GM21381 (cell line): Measurements from ENCODE around the gene PIRT.
"Not testable (repeated sequence)": the region's sequence is repeated elsewhere in the genome, so short reads cannot be mapped to it uniquely, and the experiment has no call there.

Source experiments
- ATAC-seq: cut with Tn5 transposase; IDR thresholded peaks from one replicate; pipeline ENCODE4 v1.9.1; 2021; ENCODE audit warnings: mild to moderate bottlenecking, moderate library complexity; ENCODE audit not compliant: unreplicated experiment

Gene PIRT

DNA sequence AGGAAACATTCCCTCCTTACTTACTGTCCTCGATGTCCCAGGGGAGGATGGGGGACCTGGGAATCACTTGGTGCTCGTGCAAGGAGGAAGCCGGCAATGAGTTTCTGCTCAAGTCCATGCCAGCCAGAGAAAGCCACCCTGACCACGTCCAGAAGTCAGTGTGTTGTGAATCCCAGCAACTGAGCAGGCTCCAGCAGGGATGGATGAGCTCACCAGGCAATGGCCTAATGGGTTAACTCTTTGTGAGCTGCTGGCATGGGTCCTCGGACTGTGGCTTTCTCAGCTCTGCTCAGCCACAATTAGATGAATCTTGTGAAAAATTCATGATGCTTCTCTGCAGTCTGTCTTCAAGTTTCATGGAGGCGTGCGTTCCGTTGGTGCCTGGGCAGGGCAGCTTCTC lies at the start of gene PIRT:
TSS of gene PIRT (minus strand) at position 167 of the 400 bp plus-strand sequence. CDS start 12,442 bp downstream, outside the sequence.
- no peak for ATAC-seq

- no peak for ATAC-seq
Observed at GRCh38 chr17:10881959-10882358, 44.1 kb upstream of the PIRT start.

- no peak for ATAC-seq
Observed at GRCh38 chr17:10879190-10879836, 41.4 kb upstream of the PIRT start.

DNA sequence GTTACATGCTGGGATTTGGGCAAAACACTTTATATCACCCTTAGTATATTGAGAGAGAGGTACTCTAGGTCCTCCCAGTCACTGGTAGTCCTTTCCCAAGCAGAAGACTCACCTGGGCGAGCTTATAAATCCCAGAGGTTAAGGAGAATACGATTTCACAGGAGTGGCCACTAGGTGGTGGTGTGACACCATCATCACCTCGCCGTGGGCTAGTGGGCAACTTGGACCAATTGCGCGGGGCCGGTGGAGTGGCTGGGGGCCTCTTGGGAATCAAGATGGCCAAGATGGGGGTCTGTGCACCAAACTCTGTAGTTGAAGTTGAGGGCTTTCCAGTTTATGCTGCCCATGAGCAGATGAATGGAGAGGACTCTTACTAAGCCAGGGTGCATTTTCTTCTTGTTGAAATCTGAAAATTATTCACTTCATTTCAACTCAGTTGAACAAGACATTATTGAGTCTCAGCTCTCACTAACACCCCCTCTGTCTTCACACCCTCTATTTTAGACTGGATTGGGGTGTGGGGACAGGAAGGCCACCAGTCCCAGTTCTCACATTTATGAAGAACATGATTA lies 38.2 kb upstream of the PIRT start:
- no peak for ATAC-seq

GRCh38 chr17:10875430-10875851 lies 37.6 kb upstream of the PIRT start:
- no peak for ATAC-seq

- ATAC-seq, result no peak
Observed at GRCh38 chr17:10871914-10872313, 34.0 kb upstream of the PIRT start.

DNA sequence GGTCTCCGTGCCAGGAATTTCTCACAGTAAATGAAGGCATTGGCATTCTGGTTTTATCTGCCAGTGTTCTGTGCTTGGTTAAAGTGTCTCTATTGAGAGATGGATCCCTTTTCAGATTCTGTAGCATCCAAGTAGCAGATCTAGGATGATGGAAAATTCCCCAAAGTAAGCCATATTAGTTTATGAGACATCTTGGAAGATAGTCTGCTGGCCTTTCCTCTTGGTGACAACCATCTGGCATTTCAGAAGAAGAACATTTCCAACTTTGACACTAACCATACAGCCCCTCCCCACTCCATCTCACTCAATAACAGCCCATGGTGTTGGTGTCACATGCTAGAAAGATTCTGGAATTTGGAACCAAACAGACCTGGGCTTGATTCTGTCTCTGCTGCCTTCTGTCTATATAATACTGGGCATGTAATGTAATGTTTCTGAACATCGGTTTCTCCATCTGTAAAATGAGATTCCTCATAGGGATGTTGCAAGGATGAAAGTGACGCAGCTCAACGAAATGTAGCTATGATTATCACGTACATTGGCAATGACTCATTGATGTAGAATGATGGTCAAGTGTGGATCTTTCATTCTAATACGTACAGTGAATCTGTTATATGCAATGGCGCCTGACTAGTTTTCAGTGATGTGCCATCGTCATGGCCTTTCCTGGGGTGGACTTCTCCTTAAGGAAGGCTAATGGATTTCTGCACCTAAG lies 32.6 kb upstream of the PIRT start:
- no peak for ATAC-seq

- ATAC-seq, result not testable (repeated sequence)
Observed at GRCh38 chr17:10868744-10869143, 30.9 kb upstream of the PIRT start.

DNA sequence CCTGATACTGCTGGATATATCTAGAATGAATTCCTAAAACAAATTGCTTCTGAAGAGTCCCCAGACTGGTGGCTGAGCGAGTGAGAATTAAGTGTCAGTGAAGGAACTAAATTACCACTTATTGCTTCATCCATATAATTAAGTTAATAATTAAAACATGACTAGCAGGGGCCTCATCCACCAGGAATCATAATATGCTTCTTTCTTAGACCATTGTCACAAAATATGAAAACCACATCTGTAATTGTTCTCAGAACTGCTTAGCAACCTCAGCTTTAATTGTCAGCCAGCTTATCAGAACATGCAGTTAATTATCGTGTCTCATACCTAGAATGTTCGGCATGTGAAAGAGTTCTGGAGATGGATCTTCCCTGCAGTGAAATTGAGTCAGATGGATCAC lies 21.2 kb upstream of the PIRT start:
- ATAC-seq, result no peak

GRCh38 chr17:10857976-10858375 lies 20.1 kb upstream of the PIRT start:
- no peak for ATAC-seq

DNA sequence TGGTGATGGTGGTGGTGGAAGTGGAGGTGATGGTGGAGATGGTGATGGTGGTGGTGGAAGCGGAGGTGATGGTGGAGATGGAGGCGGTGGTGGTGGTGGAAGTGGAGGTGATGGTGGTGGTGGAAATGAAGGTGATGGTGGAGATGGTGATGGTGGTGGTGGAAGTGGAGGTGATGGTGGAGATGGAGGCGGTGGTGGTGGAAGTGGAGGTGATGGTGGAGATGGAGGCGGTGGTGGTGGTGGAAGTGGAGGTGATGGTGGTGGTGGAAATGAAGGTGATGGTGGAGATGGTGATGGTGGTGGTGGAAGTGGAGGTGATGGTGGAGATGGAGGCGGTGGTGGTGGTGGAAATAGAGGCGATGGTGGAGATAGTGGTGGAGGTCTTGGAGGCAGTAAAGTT lies 8.7 kb upstream of the PIRT start:
- ATAC-seq, result not testable (repeated sequence)

GRCh38 chr17:10845388-10845751 lies 7.5 kb upstream of the PIRT start:
- no peak for ATAC-seq

DNA sequence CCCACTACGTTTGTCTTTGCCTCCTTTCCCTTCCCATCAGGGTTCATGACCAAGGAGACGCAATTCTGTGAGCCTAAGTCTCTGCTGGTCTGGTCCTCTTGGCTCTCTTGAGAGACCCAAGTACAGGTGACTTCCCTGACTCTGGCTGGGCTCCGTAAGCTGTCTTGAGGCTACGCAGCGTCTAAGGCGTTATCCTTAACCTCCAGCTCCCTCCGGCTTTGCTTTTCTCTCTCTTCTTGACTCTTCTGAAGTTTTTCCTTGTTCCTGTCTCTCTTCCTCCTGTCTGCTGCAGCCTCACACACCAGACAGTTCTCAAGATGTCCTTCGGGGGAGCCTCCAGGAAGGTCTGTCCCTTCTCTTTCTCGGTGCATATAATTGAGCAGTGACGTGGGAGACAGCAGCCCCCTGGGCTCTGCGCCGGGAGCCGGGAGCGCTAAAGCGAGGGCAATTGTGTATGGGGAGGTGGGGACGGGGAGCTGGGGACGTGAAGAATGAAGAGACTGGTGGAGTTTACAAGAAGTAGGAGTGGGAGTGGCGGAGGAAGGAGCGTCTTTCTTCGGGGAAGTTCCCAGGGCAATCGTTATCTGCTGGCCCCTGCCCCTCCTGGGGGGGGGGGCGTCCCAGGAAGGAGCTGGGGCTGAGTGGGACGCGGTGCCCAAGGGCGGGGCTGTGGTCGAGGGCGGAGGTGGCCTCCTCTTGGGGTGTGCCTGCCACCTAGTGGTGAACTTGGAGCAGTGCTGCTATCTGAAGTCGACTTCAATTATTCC lies 6.9 kb upstream of the PIRT start:
- ATAC-seq, result peak; percentile 91

- no peak for ATAC-seq
Observed at GRCh38 chr17:10843811-10844210, 5.9 kb upstream of the PIRT start.

DNA sequence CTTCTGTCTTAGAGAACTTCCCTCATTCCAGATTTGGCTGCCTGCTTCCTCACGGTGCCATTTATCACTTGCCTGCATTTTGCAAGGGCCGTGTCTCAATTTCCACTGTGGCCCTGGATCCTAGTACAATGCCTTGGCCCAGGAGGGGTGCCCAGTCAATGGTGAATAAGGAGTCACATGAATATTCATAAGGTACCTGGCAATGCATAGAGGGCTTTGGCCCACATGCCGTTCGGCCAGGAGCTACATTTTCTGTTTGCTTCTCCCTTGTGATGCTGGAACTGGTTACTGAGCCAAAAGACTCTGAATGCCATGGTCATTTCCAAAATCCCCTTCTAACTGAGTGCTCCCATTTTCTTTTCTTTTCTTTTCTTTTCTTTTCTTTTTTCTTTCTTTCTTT lies 4.8 kb upstream of the PIRT start:
- no peak for ATAC-seq

DNA sequence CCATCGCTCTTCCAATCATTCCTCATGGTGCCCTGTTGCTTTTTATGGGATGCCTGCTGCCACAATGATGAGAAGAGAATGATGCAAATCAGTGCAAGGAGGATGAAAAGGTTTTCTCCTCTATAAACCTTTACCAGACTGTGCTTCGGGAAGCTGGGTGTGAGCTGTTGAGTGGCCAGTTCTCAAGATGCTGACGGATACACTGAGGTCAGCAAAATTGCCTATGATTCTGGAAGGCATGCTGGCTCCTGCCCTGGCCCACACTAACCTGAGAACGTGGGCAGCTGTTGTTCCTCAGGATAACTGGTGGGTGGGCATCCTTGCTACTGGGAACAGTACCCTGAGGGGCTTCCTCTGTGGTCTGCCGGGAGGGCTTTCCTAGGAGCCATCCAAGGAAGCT lies 795 bp upstream of the PIRT start:
- no peak for ATAC-seq

DNA sequence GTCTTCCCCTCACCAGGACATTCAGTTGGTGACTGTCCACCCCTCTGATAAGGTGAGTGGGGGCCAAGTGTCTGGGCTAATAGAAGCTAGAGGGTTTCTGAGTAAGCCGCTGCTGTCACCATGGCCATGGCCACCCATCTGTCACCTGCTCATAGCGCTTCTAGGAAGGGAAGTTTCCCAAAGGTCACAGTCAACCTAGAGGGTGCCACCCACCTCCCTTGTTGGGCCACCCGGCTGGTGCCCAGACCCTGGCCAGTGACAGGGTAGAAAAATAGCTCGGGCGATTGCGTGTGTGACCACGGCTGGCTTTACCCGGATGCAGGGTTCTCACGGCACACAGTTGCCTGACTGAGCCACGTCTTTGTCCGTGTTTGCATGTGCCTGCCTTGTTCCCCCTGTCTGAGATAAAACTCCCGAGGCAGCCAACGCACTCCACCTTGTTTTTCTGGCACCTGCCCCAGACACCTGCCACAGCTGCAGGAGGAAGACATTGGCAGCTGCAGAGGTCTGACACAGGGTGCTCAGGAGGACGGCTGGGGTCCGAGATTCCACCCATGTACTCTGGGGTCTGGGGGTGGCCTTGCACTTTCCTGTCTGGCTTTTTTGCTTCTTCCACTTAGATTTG lies 809 bp downstream of the PIRT start:
- no peak for ATAC-seq

GRCh38 chr17:10836145-10836544 lies 1.7 kb downstream of the PIRT start:
- ATAC-seq, result no peak

DNA sequence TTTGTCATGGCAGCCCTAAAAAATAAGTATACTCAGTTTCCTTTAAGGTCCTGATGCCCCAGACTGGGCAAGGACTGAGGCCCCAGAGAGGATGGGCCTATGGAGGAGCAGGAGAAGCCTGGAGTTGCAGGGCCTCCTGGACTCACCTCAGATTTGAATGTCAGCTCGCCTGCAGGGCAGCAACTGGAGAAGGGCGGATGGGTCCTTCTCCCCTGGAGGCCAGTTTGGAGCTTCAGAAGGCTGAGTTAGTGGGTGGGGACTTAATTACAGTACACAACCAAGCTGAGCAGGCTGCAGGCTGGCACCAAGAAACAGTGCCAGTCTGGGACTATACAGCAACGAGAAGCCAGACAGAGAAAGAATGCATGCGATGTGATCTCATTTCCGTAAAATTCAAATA lies 6.2 kb downstream of the PIRT start:
- no peak for ATAC-seq

DNA sequence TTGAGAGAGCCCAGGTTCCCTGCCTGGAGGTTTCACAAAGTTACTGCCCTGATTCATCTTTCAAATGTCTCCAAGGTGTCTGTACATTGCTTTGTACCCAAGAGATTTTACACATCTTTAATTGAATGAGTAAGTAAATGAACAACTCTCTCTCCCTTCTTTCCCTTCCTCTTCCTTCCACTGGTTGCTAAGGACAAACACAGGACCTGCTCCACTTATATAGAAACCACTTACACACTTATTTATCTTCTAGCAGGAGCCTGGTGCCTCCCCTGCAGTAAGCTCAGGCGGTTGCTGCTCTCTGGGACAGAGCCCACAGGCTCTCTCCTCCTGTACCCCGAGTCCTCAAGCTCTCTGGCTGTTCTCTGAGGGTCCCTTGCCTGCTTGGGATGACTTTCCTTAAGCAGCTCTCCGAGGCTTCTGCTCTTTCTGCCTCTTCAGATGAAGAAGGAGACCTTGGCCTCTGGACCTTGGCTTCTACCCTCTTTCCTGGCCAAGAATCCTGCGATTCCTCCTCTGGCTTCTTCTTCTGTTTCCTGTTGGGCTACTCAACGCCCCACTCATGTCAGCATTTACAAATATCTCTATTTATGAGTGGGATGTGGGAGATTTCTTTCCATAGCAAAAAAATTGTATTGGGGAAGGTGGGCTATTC lies 9.9 kb downstream of the PIRT start:
- no peak for ATAC-seq

GRCh38 chr17:10824874-10825273 lies 13.0 kb downstream of the PIRT start:
- no peak for ATAC-seq
